IgD-negative memory B cell (primary cell): ENCODE results near the gene COMMD4. TPM values are rescaled to one million over a fixed set of nuclear protein-coding genes. Genes with fewer than 3 reads are reported as not detected.
"Not testable (repeated sequence)": the region's sequence is repeated elsewhere in the genome, so short reads cannot be mapped to it uniquely, and the experiment has no call there.

Source experiments
- H3K27ac Mint-ChIP-seq, 3 donors: one replicate each; pipeline ENCODE4 v1.8.0; 2020 to 2022; ENCODE audit warnings: mild to moderate bottlenecking in 3 of 3, mixed read lengths in 3 of 3, moderate library complexity in 1 of 3
- H3K27me3 Mint-ChIP-seq: one replicate; pipeline ENCODE4 v1.8.0; 2021; ENCODE audit warnings: mixed read lengths
- H3K36me3 Mint-ChIP-seq: one replicate; pipeline ENCODE4 v1.8.0; 2020; ENCODE audit warnings: mild to moderate bottlenecking, mixed read lengths
- H3K4me1 Mint-ChIP-seq, 3 donors: one replicate each; pipeline ENCODE4 v1.8.0; 2020 to 2022; ENCODE audit warnings: mixed read lengths in 3 of 3, mild to moderate bottlenecking in 1 of 3
- H3K4me3 Mint-ChIP-seq, 4 donors: one replicate each; pipeline ENCODE4 v1.8.0; 2020 to 2022; ENCODE audit warnings: mild to moderate bottlenecking in 4 of 4, mixed read lengths in 4 of 4, moderate library complexity in 3 of 4
- H3K9me3 Mint-ChIP-seq, 3 donors: one replicate each; pipeline ENCODE4 v1.8.0; 2020 to 2021; ENCODE audit warnings: mixed read lengths in 3 of 3, mild to moderate bottlenecking in 1 of 3
- polyA plus RNA-seq: library from polyadenylated mRNA; unstranded; fragments of 300-500 nt; fragmentation: Illumina TruSeq; gene quantifications from one replicate; pipeline ENCODE4 v1.2.3, GENCODE V29; 2021

Gene COMMD4
- 36.2 TPM for polyA plus RNA-seq

DNA sequence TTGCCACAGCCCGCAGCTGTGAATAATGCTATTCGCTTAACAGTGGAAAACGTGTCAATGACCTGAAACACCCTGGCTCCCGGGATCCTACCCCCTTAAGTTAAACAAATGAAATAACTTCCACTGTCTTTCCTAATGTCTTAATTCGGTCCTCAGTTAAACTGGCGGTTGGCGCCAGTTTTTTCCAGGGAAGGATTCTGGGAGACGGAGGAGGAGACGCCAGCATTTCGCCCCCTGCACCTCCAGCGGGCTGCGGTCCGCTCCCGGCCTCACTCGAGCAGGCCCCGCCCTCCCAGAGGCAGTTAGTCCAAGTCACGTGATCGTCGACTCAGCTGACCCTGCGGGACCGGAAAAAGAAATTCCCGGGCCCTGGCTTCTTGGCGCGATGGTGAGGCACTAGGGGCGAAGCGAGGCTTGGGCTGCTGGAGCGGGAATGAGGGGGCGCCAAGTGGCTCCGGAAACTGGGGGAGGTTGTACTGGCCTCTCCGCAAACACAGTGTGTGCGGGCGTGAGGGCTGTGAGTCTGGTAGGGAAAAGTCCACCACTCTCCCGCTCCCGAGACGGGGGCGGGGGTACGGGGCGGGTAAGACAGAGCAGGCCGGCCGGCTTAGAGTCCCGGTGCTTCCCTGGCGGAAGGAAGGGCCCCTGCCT is at the start of gene COMMD4:
Gene COMMD4, plus strand, starts transcription at position 359 of the 651 bp plus-strand sequence. Its CDS starts 27 bp downstream, at position 386.
- peaks cover 8 to 13% (median 11%) of the 10 kb centered on the region in 3 donors for H3K4me1 Mint-ChIP-seq
- no peaks in the 10 kb centered on the region for H3K9me3 Mint-ChIP-seq
- H3K4me3 Mint-ChIP-seq, result peak within 1 kb of the TSS; percentile 93 to 96 (median 96)
- H3K27ac Mint-ChIP-seq, result peak within 1 kb of the TSS; percentile 61 to 96 (median 93)
- peaks cover 3% of the 10 kb centered on the region for H3K36me3 Mint-ChIP-seq
- no peaks in the 10 kb centered on the region for H3K27me3 Mint-ChIP-seq

DNA sequence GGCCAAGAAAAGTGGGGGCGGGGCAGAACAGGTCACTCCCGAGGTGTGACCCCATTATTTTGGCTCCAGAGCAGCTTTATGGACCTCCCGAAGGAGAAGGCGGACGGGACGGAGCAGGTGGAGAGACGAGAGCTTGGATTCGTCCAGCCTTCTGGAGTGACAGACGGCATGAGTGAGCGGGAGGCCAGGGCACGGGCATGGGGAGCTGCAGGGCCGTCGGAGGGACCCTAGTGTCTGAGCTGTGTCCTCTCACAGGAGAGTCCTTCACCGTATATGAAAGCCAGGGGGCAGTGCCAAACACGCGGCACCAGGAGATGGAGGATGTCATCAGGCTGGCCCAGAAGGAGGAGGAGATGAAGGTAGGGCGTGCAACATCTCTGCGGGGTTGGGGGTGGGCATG is 42.2 kb upstream of the COMMD4 start:
- not testable (repeated sequence) for H3K4me3 Mint-ChIP-seq, H3K27me3 Mint-ChIP-seq, H3K4me1 Mint-ChIP-seq, H3K9me3 Mint-ChIP-seq, H3K27ac Mint-ChIP-seq, H3K36me3 Mint-ChIP-seq

DNA sequence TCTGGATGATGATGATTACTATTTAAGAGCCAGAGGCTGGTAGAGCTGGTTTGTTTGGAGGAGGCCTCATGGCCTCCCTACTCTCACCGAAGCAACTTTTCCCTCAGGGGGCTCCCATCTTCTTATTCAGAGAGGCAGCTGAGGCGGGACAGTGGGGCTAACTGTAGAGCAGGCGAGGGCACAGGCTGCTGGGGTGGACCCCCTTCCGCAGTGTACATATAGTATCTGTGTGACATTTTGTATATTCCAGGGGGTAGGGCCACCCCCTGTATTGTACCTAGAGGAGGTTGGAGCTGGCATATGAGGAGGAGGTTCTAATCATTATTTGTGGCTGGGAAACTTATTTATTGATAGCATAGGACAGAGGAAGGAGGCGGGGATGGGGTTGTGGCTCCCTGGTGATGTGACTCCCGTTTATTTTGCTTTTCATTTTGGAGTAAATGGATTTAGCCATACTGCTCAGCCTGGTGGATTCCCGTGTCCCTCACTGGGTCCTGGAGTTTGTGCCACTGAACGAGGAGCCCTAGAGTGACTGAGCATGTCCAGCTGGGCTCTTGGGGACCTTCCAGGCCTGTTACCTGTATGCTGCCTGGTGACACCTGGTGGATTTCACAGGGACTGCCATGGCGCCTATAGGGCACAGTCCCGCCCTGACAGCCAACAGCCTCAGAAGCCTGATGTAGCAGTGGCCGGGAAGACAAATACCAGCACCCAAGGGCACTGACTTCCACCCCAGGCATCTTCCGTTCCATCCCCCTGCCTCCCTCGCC is 37.1 kb upstream of the COMMD4 start:
- H3K27me3 Mint-ChIP-seq, H3K36me3 Mint-ChIP-seq, H3K4me1 Mint-ChIP-seq, H3K27ac Mint-ChIP-seq, H3K9me3 Mint-ChIP-seq, H3K4me3 Mint-ChIP-seq: not testable (repeated sequence)

DNA sequence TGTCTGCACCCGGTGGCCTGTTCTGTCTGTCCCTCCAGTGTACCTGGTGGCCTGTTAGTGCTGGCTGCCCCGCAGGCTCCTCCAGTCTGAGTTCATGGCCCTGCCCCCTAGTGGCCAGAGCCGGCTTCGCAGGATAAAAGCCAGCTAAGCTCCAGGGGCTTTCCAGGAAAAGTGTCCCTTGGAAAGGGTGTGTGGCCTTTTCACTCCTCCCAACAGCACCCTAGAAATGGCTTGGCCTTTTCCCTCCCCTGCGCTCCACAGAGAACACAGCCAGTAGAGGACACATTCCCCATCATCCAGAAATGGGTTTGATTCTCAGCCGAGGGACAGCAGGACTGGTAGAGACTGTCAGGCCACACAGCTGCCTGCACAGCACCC is 36.6 kb upstream of the COMMD4 start:
- H3K27ac Mint-ChIP-seq, H3K27me3 Mint-ChIP-seq, H3K36me3 Mint-ChIP-seq, H3K9me3 Mint-ChIP-seq, H3K4me1 Mint-ChIP-seq, H3K4me3 Mint-ChIP-seq: not testable (repeated sequence)

DNA sequence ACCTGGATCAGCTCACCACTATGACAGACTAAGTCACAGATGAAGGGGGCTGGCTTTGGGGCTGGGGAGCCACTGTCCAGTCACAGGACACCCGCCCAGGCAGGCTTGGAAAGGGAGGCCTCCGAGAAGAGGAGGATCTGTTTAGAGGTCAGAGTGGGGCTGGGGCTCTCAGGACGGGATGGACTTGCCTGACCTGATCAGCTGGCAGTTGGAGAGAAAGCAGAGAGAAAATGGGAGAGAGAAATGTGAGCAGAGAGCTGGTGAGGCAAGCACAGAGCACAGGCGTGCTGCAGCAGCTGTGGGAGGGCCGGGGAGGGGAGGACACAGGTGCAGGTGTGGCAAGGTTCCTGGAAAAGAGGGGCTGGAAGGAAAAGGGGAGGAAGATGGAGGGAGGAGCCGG is 35.8 kb upstream of the COMMD4 start:
- not testable (repeated sequence) for H3K27ac Mint-ChIP-seq, H3K36me3 Mint-ChIP-seq, H3K9me3 Mint-ChIP-seq, H3K4me3 Mint-ChIP-seq, H3K27me3 Mint-ChIP-seq, H3K4me1 Mint-ChIP-seq

DNA sequence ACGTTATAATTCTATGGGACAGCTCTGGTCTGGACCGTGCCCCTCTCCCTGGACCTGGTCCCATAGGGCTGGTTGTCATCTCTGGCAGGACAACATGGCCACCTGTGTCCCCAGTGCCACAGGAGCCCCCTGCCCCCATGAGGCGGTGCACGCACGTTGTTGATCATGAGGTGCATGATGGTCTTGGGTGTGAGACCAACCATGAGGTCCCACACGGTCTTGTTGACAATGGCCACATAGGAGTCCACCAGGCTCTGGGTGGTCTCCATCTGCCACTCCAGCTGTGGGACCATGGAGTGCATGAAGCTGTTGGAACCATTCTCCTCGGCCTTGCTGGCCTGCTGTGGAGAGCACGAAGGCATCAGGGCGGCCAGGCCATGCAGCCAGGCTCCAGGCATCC is 33.5 kb upstream of the COMMD4 start:
- H3K9me3 Mint-ChIP-seq, result no peaks in the 10 kb centered on the region
- H3K36me3 Mint-ChIP-seq, result peaks cover 2% of the 10 kb centered on the region
- H3K27me3 Mint-ChIP-seq, result peaks cover 10% of the 10 kb centered on the region
- no peak overlapping the region for H3K4me3 Mint-ChIP-seq
- H3K4me1 Mint-ChIP-seq, result no peaks in the 10 kb centered on the region
- no peak overlapping the region for H3K27ac Mint-ChIP-seq

DNA sequence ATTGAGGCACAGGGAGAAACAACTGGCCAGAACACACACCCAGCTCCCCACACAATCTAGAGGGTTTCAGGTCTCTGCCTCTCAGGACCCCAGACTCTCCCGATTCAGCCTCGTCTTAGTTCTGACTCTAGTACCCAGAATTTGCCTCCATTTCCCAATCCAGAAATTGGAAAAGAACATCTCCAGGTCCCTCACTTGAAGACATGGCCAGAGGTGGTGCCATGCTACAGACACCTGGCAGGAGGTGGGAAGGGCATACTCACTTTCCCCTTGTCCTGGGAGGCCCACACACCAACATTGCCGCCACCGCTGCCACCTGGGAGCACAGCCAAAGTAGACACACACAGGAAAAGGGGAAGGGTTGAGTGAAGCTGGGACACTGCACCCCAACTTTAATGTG is 33.1 kb upstream of the COMMD4 start:
- H3K36me3 Mint-ChIP-seq, H3K4me3 Mint-ChIP-seq, H3K4me1 Mint-ChIP-seq, H3K27ac Mint-ChIP-seq, H3K9me3 Mint-ChIP-seq: not testable (repeated sequence)
- H3K27me3 Mint-ChIP-seq, result peaks cover 12% of the 10 kb centered on the region

DNA sequence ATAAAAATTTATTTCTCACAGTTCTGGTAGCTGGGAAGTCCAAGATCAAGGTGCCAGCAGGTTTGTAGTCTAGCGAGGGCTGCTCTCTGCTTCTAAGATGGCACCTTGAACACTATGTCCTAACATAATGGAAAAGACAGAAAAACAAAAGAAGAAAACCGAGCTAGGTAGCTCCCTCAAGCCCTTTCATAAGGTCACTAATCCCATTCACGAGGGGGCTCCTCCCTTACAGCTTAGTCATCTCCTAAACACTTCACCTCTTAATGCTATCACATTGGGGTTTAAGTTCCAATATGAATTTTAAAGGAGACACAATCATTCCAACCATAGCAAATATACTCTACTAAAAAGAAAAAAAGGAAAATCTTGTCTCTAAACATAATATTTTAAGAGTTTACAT is 29.7 kb upstream of the COMMD4 start:
- Mint-ChIP-seq H3K27ac (no peak overlapping the region), H3K4me1 (peaks cover 0 to 3% (median 0%) of the 10 kb centered on the region in 3 donors), H3K27me3 (peaks cover 20% of the 10 kb centered on the region), H3K9me3 (no peaks in the 10 kb centered on the region), H3K4me3 (no peak overlapping the region), H3K36me3 (peaks cover 2% of the 10 kb centered on the region)

DNA sequence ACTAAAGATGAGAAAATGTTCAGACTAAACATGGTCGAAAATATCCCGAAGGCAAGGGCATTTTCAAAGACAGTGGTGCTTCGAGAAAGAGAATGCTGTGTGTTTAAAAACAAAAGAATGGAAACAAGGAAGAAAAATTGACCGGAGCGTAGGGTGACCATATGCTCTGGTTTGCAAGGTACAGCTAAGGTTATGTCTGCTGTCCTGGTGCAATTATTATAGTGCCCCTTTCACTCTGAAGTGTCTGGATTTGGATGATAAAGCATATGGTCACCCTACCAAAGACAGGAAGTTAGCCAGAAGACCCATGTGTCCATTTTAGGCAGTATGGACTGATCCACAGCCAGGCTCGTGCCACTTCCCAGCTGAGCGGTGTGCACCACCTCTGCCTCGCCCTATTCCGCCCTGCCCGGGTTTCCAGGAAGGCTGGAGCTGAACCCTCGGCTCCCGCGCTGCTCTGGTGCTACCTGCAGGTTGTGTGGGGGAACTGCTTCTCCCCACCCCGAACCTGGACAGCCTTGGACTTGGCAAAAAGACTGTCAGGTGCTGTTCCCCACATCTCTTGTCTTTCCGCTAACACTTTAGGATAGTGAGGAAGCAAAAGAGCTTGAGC is 28.0 kb upstream of the COMMD4 start:
- H3K4me1 Mint-ChIP-seq, result peaks cover 0 to 3% (median 0%) of the 10 kb centered on the region in 3 donors
- H3K27ac Mint-ChIP-seq, result no peak overlapping the region
- H3K27me3 Mint-ChIP-seq, result peaks cover 26% of the 10 kb centered on the region
- peaks cover 2% of the 10 kb centered on the region for H3K36me3 Mint-ChIP-seq
- H3K9me3 Mint-ChIP-seq, result no peaks in the 10 kb centered on the region
- no peak overlapping the region for H3K4me3 Mint-ChIP-seq

DNA sequence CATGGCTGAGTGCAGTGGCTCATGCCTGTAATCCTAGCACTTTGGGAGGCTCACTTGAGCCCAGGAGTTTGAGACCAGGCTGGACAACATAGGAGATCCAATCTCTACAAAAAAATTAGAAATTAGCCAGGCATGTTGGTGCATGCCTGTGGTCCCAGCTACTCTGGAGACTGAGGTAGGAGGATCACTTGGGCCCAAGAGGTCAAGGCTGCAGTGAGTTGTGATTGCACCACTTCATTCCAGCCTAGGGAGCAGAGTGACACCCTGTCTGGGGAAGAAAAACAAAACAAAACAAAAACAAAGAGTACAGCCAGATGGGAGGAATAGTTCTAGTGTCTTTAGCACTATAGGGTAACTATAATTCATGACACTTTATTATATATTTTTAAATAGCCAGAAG is 26.2 kb upstream of the COMMD4 start:
- H3K4me3 Mint-ChIP-seq, result no peak overlapping the region
- H3K4me1 Mint-ChIP-seq, result peaks cover 0 to 3% (median 0%) of the 10 kb centered on the region in 3 donors
- peaks cover 20% of the 10 kb centered on the region for H3K27me3 Mint-ChIP-seq
- peaks cover under 1% of the 10 kb centered on the region for H3K36me3 Mint-ChIP-seq
- H3K9me3 Mint-ChIP-seq, result no peaks in the 10 kb centered on the region
- no peak overlapping the region for H3K27ac Mint-ChIP-seq

DNA sequence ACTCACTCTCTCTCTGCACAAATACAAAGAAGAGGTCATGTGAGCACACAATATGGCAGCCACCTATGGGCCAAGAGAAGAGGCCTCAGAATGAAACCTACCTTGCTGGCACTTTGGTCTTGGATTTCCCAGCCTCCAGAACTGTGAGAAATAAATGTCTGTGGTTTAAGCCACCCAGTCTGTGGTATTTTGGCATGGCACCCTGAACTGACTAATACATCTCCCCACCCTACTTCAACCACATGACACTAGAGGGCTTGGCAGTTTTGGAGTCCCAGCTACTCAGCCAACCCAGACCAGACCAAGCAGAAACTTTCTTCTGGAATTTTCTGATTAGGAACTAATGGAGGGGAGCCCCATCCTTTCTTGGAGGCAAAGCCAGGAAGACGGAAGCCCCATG is 23.3 kb upstream of the COMMD4 start:
- not testable (repeated sequence) for H3K36me3 Mint-ChIP-seq, H3K4me1 Mint-ChIP-seq, H3K9me3 Mint-ChIP-seq, H3K4me3 Mint-ChIP-seq, H3K27ac Mint-ChIP-seq
- peaks cover 15% of the 10 kb centered on the region for H3K27me3 Mint-ChIP-seq

DNA sequence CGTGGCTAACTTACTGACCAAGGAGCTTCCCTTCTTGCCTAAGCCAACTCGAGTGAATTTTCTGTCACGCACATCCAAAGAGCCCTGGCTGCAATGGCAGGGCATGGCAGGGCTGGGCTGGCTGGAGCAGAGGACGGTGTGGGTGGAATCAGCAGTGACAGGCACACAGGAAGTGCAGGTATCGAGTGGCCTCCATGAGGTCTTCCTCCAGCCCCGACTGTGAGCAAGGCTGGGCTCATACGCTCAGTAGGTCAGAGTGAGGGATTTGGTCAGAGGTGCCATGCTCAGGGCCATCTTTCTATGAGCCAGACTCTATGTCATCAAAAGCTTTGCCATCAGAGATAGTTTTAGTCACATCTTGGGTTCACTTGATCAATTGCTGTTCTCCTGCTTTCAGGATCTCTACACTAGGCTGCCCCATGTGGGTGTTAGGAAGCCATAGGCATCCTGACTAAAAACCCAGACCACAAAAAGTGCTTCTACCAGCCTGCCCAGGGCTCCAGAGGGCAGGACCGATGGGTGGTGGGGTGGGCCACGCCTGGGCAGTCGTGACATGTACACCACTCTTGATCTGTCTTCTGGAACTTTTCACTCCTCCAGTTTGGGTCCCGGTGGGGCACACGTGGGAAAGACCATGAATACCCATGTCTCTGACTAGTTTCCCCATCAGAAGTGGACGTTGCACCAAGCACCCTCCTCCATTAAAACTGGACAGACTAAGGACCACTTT is 22.6 kb upstream of the COMMD4 start:
- Mint-ChIP-seq H3K36me3 (no peaks in the 10 kb centered on the region), H3K4me1 (peaks cover 0 to 2% (median 0%) of the 10 kb centered on the region in 3 donors), H3K27me3 (peaks cover 11% of the 10 kb centered on the region), H3K27ac (no peak overlapping the region), H3K4me3 (no peak overlapping the region), H3K9me3 (no peaks in the 10 kb centered on the region)

DNA sequence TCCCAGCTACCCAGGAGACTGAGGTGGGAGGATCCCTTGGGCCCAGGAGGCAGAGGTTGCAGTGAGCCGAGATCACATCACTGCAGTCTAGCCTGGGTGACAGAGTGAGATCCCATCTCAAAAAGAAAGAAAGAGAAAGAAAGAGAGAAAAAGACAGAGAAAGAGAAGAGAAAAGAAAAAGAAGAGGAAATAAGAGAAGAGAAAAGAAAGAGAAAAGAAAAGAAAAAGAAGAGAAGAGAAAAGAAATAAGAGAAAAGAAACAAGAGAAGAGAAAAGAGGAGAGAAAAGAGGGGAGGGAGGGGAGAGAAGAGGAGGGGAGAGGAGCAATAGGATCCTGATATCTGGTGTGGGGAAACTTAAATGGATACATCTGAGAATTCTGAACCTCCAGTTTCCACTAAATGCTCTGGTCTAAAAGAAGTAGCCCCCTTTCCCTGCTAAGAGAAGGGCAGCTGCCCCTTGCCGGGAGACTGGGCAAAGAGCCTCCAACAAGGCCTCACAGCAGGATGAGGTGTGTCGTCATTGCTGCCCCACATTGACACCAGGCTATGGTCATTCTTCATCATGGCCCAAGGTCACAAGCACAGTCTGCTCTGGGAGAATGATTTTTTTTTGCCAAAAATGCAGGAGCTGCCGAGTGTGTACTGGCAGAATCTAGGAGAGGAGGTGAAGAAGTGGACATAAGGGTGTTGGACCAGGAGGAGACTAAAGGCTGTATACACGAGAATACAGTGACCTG is 21.1 kb upstream of the COMMD4 start:
- no peaks in the 10 kb centered on the region for H3K36me3 Mint-ChIP-seq
- H3K4me1 Mint-ChIP-seq, result no peaks in the 10 kb centered on the region
- H3K27ac Mint-ChIP-seq, result no peak overlapping the region
- H3K9me3 Mint-ChIP-seq, result no peaks in the 10 kb centered on the region
- H3K4me3 Mint-ChIP-seq, result no peak overlapping the region
- peaks cover 9% of the 10 kb centered on the region for H3K27me3 Mint-ChIP-seq

DNA sequence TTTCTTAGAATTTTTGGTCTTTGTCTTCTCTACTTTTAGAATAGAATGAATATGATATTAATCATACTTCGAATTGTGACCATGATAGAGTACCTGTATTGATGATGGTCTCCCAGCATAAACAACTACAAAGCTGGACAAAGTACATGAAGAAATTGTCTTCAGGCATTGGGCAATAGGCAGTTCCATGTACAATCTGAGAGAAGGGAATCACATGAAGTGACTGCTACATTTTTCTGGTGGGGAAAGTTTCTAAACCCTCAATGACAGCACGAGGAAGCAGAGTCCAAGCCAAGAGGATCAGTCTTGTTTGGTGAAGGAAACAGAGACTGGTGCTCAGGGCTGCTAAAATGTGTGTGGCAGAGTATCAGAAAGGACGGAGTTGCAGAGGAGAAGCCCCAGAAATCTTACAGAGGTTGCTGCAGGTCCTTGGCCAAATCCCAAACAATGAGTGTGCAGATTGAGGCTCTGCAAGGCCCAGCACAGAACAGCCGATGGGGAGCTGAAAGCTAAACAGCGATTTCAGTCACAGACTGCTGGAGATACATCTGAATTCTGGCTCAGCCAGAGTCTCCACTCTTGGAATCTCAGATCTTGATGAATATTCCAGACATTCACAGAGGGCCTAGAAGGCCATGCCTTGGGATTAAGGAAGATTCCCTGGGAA is 16.5 kb upstream of the COMMD4 start:
- not testable (repeated sequence) for H3K27ac Mint-ChIP-seq, H3K4me1 Mint-ChIP-seq, H3K4me3 Mint-ChIP-seq, H3K27me3 Mint-ChIP-seq, H3K36me3 Mint-ChIP-seq, H3K9me3 Mint-ChIP-seq
